DMS 273 (cell line): ENCODE data around the gene ZNF213.
A peak's percentile ranks its signal among the peaks of the same experiment; 100 is the strongest.

Source experiments
- DNase-seq: peaks from one replicate; lab custom pipeline; 2025; ENCODE audit not compliant: unreplicated experiment; lab: John Stamatoyannopoulos, UW

The ZNF213 gene

DNA sequence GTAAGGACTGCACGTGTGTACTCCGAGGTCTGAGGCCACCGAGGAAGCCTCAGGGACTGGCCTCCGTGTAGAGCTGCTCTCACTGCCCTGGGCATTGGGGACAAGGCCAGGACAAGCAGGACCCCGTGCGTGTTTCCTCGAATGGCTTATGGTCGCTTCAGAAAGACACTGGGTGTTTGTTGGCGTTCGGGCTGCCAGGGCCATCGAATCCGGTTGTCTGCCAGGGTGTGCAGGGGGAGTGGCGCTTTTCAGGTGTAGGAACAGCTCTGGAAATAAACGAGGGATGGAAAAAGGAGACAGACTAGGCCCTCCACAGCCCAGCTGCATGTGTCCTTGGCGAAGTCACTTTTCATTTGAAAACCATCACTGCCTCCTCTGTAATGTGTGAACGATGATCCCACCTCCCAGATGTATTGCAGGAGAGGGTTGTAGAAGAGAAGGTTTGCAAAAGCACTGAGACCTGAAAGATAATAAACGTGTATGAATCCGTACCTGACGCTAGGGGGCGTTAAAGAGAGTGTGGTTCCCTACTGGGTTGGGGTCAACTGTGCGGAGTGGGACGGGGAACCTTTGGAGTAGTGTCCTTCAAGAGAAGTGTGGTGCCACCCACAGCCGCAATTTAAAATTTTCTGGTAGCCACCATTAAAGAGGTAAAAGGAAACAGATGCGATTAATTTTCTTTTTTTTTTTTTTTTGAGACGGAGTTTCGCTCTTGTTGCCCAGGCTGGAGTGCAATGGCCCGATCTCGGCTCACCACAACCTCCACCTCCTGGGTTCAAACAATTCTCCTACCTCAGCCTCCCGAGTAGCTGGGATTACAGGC lies 33.6 kb upstream of the ZNF213 start:
- DNase-seq: peak; percentile 78

DNA sequence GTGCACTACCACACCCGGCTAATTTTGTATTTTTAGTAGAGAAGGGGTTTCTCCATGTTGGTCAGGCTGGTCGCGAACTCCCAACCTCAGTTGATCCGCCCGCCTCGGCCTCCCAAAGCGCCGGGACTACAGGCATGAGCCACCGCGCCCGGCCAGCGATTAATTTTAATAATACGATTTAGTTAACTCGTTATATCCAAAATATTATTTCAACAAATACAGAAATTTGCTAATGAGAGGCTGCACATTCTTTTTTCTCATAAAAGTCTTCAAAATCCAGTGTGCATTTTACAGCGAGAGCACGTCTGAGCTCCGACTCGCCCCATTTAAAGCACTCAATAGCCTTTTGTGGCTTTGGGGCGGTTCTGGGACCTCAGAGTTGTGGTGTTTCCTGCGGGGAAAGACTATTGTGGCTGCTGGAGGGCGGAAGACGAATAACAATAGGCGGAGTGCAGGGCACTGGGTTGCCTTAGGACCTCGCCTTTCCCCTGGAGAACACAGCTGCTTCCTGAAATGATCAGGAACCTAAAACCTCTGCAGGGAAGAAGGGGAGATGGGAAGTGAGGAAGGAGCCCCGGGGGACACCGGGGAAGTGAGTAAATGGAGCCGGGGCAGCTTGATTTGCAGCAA lies 32.9 kb upstream of the ZNF213 start:
- DNase-seq: no peak

DNA sequence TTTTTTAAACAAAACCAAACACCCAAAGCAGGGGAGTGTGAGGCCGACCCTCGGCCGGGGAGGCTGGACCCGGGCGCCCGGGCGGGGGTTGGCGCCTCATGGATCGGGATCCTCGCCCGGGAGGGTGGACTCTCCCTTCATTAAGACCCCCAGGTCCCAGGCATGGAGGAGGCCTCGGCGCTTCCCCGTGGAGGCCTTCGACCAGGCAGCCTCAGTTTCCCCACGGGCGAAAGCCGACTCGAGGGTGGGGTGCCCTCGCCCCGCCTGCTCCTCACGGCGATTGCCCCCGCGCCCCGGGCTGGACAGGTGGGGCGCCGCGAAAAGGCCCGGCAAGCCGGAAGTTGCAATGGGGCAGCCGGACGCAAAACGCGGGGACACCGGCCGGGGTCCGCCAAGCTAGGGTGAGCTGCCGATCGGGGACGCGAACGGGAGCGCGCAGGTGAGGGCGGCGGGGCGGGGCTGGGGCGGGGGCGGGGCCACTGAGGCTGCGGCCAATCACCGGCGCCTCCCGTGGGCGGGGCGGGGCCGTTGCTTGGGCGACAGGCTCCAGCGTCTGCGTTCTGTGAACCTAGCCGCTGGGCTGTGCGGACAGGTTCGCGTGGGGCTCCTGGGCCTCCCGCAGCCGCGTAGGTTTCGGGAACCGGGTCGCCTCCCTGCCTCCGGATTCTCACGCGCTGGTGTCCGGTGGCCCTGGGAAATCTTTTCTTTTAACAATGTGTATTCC lies 28.5 kb upstream of the ZNF213 start:
- peak; percentile 98 for DNase-seq

DNA sequence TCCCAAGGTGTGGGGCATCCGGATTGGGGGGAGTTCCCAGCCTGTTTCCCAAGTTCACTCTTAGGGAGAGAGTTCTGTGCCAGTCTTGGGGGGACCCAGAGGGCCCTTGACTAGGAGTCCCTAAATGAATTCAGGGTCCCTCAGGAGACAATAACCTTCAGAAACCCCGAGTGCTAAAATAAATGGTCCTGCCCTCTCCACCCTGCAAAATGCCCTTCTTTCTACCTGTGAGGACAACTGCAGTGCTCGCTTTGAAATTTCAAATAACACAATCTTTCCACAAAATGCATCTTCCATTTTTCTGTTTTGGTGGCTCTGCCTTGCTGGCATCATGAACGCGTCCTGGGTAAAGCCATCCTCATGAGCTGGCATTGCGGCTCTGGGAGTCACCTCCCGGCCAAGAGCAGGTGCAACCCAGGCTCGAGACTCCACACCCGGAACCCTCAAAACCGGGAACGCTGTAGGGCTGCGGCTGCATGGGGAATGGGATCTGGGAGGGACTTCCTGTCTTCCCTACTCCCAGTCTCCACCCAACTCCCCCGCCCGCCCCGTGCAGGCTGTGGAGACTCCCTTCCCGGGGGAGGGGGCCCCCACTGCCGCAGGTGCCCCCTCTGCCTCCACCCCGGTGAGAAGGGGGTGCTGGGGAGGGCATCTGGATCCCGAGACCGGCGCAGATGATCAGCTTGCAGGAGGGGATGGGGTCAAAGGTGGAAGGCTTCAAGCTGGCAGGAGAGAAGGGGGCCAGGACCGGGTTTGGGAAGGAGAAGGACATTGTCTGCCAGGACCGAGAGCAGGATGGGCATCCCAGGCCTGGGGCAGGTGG lies 22.6 kb upstream of the ZNF213 start, which contains the start of gene ZNF205:
TSS of gene ZNF205 (plus strand) at position 529 of the 823 bp plus-strand sequence. CDS start 845 bp downstream, outside the sequence.
- peak; percentile 93 for DNase-seq

DNA sequence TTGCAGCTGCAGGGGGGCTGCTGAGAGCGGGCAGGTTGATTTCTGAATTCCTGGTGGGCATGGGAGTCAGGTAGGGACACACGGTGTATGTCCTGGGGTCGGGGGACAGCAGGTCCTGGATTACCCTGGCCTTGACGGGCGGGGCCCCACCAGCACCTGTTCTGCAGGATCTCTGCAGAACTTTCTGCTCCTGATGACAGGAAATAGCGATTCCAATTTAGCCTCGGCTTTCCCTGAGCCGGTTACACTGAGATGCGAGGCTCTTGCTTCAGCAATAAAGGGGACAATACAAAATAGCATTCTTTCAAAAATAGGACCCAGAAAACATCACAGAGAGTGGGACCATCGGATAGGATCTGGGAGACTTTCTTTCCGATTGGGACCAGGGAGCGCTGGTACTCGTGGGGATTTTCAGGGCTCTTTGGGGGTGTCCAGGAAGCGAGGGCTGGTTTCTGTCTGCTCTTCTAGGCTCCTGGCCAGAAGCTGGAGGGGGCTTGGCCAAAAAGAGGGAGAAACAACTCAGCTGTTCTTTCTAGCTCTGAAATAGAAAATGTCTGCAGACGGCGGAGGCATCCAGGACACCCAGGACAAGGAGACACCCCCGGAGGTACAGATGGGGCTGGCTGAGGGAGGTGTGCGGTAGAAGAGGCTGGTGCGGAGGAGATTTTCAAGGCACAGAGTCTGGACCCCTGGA lies 21.8 kb upstream of the ZNF213 start:
- DNase-seq: peak; percentile 42

DNA sequence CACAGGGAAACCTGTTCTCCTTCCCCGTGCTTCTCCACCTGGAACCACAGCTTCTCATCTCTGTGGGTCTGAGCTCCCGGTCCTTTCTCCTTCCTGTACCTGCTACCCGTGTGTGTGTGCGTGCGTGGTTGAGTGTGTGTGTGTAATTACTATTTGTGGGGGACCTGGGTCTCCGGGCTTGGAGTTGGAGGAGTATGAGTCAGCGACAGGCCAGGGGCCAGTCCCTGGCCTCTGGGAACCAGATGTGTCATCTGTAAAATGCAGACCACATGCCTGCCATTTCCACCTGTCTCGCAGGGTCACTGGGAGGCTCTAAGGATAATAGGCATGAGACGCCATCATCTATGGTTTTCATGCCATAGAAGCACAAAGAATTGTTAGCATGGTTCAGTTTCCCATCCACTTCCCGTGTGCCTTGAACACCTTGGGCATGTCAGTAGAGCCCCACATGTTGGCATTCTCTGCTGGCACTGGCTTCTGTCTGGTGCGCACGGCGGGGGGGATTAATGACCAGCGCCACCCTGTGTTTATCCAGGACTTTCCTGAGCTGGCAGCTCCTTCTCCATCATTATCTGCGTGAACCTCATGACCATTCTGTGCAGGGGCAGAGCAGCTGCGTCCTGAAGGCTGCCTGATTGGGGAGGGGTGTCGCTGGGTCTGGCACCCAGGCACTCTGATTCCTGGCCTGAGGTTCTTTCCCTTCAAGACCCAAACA lies 20.9 kb upstream of the ZNF213 start:
- no peak for DNase-seq

DNA sequence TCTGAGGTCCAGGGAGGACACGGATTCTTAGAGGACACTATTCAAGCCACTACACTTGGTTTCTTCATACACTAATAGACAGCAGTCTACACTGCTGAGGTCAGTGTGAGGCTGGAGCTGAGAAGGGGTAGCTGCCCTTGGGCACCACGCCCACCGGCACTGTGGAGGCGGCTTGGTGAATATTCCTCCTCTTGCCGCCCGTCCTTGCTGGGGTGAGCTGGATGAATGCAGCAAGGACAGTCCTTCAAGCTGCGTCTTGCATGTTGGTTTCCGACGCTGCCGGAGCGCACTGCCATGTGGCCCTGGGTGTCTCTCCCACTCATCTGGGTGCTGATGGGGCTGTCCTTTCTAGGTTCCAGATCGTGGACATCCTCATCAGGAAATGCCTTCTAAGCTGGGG lies 19.8 kb upstream of the ZNF213 start:
- no peak for DNase-seq

DNA sequence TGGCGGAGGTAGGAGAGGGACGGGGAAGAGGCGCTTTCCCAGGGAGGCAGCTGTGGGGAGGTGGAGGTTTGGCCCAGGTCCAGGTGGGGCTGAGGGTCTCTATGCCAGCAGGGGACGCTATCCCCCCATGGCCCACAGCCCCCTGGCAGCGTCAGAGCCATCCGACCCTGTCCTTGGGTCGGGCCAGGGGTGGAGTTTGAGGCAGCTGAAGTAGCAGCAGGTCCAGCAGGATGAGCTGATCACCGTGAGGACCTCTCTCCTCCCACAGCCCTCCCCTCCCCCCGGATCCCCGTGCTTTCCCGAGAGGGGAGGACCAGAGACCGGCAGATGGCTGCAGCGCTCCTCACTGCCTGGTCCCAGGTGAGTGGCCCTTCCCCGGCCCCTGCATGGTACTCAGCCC lies 19.3 kb upstream of the ZNF213 start:
- DNase-seq: peak; percentile 57

DNA sequence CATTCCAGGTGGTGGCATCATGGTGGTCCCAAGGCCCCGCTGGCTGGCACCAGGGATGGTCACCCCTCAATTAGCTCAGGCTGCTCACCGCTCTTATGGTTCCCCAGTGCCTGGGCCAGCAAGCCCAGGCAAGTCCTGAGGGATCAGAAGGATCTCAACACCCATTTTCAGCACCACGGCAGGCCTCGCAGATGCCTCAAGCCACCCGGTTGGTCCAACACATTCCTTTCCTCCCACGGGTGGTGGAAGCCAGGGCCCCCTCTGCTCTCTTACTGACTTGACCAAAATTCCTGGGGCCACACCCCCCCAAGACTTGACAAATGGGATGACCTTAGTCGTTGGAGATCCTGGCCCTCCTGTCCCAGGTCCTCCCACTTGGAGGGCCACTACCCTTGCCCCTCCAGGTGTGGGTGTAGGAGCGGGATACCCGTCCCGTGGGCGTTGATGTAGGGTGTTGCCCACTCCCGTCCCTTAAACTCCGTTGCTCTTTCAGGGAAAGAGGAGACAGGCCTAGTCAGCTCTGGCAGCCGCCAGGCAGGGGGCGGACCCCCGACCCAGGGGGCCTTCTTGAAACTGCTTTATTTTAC lies 16.5 kb upstream of the ZNF213 start:
- no peak for DNase-seq

DNA sequence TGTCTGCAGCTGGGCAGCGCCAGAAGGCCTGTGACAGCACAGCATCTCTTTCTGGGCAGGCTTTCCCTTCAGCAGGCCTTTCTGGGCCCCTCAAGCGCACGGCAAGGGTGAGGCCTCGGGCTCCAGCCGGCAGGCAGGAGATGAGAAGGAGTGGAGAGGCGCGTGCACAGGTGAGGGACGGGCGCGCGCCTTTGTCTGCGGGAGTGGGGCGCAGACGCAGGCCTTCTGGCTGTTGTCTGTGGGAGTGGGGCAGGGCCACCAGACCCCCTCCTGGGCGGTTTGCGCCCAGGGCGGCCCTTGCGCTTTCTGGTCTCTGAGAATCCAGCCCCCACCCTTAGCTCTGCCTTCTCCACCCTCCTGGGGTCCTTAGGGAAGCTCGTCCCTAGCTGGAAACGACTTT lies 16.0 kb upstream of the ZNF213 start:
- DNase-seq: no peak

DNA sequence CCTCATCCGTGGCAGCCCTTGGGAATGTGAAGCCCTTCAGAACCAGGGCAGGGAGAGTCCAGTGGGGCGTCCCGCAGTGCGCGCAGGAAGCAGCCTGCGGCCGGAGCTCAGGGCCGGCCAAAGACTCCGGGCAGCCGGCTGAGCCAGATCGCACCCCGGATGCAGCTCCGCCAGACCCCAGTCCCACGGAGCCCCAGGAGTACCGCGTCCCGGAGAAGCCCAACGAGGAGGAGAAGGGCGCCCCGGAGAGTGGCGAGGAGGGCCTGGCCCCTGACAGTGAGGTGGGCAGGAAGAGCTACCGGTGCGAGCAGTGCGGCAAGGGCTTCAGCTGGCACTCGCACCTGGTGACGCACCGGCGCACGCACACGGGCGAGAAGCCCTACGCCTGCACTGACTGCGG lies 15.5 kb upstream of the ZNF213 start:
- no peak for DNase-seq

DNA sequence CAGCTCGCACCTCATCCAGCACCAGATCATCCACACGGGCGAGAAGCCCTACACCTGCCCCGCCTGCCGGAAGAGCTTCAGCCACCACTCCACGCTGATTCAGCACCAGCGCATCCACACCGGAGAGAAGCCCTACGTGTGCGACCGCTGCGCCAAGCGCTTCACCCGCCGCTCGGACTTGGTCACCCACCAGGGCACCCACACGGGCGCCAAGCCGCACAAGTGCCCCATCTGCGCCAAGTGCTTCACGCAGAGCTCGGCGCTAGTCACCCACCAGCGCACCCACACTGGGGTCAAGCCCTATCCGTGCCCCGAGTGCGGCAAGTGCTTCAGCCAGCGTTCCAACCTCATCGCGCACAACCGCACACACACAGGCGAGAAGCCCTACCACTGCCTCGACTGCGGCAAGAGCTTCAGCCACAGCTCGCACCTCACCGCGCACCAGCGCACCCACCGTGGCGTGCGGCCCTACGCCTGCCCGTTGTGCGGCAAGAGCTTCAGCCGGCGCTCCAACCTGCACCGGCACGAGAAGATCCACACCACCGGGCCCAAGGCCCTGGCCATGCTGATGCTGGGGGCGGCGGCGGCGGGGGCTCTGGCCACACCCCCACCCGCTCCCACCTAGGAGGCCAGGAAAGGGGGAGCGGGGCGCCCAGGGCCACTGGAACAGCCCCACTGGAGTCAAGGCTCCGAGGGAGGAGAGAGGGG lies 15.0 kb upstream of the ZNF213 start:
- DNase-seq: no peak

DNA sequence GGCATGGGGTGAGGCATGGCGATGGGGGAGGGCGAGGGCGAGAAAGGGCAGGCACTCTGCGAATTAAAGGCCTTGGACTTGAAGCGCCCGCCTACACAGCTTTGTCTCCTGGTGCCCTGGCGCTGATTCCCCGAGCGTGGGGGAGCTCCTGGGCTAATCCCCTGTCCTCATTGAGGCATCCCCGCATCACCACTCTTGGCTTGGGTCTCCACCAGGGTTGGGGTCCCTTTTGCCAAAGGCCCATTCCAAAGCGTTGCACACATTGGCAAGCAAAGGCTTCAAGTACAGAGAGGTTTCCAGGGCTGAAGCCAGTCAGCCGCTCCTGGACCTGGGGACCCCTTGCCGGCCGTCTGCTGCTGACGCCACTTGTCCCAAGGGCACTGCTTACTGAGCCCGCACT lies 14.4 kb upstream of the ZNF213 start:
- DNase-seq: no peak

DNA sequence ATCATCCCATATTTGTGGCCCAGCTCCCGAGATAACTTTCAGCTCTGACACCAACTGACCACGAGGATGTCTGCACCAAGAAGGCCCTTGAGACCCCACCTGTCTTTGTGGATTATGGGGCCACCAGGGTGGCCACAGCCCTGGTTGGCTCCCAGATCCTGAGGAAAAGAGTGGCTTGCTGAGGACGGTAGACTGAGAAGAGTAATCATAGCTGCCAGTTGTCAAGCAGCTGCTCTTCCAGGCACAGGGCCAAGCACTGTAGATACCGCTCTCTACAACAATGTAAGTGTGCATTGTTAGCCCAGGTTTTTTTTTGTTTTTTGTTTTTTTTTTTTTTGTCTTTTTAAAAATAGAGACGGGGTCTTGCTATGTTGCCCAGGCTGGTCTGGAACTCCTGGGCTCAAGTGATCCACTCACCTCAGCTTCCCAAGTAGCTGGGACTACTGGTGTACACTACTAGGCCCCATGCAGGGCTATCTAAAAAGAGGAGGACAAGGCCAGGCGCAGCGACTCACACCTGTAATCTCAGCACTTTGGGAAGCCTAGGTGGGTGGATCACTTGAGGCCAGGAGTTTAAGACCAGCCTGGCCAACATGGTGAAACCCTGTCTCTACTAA lies 12.9 kb upstream of the ZNF213 start:
- DNase-seq: peak; percentile 74

DNA sequence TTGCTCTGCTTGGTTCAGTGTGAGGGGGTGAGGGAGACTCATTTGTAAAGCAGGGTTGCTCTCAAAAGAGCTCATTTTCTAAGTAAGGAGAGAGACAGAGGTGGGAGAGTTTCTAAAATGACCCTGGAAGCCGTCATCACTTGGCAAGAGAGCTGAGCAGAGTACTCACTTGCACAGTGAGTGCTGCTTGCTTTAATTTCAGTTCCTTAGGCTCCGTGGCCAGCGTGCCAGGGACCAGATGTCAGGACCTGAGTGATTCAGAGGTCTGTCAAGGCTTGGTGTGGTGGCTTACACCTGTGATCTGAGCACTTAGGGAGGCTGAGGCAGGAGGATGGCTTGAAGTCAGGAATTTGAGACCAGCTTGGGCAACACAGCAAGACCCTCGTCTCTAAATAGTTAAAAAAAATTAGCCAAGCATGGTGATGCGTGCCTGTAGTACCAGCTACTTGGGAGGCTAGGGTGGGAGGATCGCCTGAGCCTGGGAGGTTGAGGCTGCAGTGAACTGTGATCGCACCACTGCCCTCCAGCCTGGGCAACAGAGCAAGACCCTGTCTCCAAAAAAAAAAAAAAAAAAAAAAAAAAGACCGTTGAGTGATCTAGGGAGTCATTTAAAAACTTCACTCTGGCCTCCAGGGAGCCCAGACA lies 11.8 kb upstream of the ZNF213 start:
- DNase-seq: peak; percentile 54

DNA sequence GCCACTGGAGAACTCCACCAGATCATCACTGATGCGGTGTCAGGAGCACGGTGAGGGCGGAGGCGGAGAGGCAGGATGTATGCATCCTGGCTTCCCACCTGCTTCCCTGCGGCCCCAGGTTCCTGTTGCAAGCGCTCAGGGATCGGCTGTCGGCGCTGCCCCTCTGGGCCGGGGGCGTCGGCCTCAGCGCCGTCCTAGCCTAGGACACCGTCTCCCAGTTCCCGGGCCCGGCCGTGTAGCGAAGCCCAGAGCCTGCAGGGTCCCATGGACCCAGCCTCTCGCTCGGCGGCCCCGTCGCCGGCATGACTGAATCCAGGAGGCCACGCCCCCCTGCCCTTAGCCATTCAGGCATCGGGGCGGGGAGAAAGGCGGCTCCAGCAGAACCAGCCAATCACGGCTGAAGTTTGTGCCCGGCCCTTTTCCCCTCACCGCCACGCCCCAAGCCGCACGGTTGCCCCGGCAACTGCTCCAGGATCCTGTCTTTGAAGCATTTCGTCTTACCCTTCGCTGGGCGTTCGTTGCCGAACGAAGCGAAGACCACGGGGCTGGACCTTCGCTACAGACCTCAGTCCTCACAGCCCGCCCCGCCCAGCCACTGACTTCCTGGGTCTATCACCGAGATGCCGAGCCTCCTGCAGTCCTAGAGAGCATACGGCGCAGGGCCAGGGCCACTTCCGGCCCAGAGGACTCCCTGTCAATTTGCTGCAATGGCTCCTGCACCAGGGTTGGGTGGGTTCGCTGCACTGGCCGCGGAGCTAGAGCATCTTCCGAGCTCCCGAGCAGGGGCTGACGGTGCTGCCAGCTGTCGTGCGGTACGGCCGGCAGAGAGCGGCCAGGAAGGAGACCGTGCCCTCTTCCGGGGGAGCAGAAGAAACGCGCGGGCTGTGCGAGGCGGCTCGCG lies 10.6 kb upstream of the ZNF213 start:
- DNase-seq: peak; percentile 98

DNA sequence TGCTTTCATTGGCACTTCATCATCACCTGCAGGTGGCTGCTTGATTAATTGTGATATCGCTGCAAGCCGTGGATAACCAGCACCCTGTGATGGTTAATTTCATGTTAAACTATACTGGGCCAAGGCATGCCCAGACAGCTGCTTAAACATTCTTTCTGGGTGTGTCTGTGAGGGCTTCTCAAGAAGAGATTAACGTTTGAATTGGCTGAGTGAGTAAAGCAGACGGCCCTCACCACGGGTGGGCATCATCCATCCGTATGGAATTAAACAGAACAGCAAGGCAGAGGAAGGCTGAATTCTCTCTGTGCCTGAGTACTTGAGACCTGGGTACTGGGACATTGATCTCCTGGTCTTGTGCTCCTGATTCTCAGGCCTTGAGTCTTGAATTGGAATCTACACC lies 7.1 kb upstream of the ZNF213 start:
- DNase-seq: peak; percentile 94
